CD4-positive, alpha-beta T cell treated with Interleukin-10 for 1 hour (primary cell): ENCODE data around the gene SLC22A23.

Experiments used
- DNase-seq: peaks from one replicate; pipeline ENCODE4 v3.0.0-alpha.2; 2020

SLC22A23 gene

GRCh38 chr6:3293271-3294155 is 163.3 kb downstream of the SLC22A23 start:
- DNase-seq: no peak

- no peak for DNase-seq
Measured at GRCh38 chr6:3292431-3293197, 164.2 kb downstream of the SLC22A23 start.

- no peak for DNase-seq
Measured at GRCh38 chr6:3291987-3292386, 164.9 kb downstream of the SLC22A23 start.

GRCh38 chr6:3291346-3291745 is 165.5 kb downstream of the SLC22A23 start:
- no peak for DNase-seq

- no peak for DNase-seq
Measured at GRCh38 chr6:3290931-3291211, 166.0 kb downstream of the SLC22A23 start.

GRCh38 chr6:3290149-3290930 is 166.5 kb downstream of the SLC22A23 start:
- DNase-seq: no peak

- no peak for DNase-seq
Measured at GRCh38 chr6:3289664-3290055, 167.2 kb downstream of the SLC22A23 start.

- no peak for DNase-seq
Measured at GRCh38 chr6:3288711-3289663, 167.9 kb downstream of the SLC22A23 start.

GRCh38 chr6:3287976-3288707 is 168.7 kb downstream of the SLC22A23 start:
- DNase-seq: no peak

- DNase-seq: no peak
Measured at GRCh38 chr6:3287308-3287707, 169.5 kb downstream of the SLC22A23 start.

GRCh38 chr6:3286641-3287171 is 170.1 kb downstream of the SLC22A23 start:
- no peak for DNase-seq

- no peak for DNase-seq
Measured at GRCh38 chr6:3285732-3286131, 171.1 kb downstream of the SLC22A23 start.

- no peak for DNase-seq
Measured at GRCh38 chr6:3285049-3285639, 171.7 kb downstream of the SLC22A23 start.

- no peak for DNase-seq
Measured at GRCh38 chr6:3284436-3284876, 172.4 kb downstream of the SLC22A23 start.

- no peak for DNase-seq
Measured at GRCh38 chr6:3283641-3284435, 173.0 kb downstream of the SLC22A23 start.

GRCh38 chr6:3283241-3283640 is 173.6 kb downstream of the SLC22A23 start:
- no peak for DNase-seq

- DNase-seq: no peak
Measured at GRCh38 chr6:3282476-3283236, 174.2 kb downstream of the SLC22A23 start.

- DNase-seq: no peak
Measured at GRCh38 chr6:3281631-3282475, 175.0 kb downstream of the SLC22A23 start.
